D341Med (cell line): ENCODE data around the gene E4F1.

Experiments used
- DNase-seq: peaks from one replicate; pipeline ENCODE4 v3.0.0; 2012; ENCODE audit warnings: low spot score

Gene E4F1

GRCh38 chr16:2275476-2276367 is 52.3 kb downstream of the E4F1 start:
- no peak for DNase-seq

- DNase-seq: no peak
These were observed 53.2 kb downstream of the E4F1 start for GRCh38 chr16:2276368-2277195.

- DNase-seq: peak; percentile 18
These were observed 54.3 kb downstream of the E4F1 start for GRCh38 chr16:2277466-2278271.

DNA sequence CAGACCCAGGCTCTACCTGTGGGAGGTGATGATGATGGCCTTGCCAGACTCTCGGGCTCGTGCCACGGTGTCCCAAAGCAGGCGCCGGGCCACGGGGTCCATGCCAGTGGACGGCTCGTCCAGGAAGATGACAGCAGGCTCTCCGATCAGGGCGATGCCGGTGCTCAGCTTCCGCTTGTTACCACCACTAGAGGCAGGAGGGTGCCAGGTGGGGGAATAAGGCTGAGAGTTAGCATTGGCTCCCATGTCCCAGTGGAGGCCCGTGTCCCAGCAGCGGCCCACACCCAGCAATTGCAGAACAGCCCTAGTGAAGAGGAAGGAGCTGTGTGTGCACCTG is 54.8 kb downstream of the E4F1 start:
- peak; percentile 28 for DNase-seq

- DNase-seq: no peak
These were observed 55.8 kb downstream of the E4F1 start for GRCh38 chr16:2278956-2279800.

GRCh38 chr16:2280461-2280860 is 57.1 kb downstream of the E4F1 start:
- DNase-seq: no peak

DNA sequence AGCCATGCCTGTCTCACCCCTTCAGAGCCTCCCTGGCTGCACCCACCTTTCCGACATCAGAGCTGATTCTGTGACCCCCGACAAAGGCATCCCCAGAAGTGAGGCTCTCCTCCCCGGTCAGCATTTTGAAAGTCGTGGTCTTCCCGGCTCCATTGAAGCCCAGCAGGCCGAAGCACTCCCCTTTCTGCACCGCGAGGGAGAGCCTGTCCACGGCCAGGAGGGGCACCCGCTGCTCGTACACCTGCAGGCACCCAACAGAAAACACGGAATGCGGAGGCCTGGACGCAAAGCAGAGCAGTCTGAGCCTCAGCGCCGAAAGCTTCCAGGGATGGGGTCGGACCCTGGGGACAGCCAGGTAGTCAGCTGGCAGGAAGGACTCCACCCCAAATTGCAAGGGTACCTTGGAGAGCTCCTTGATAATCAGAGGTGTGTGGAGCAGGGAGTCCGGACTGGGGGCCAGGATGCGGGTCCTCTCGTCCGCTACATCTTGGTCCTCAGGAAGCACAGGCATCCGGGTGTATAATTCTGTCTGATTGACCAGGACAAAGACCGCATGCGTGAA is 57.7 kb downstream of the E4F1 start:
- peak; percentile 15 for DNase-seq

GRCh38 chr16:2282262-2282661 is 58.9 kb downstream of the E4F1 start:
- no peak for DNase-seq

- DNase-seq: peak; percentile 24
These were observed 59.6 kb downstream of the E4F1 start for GRCh38 chr16:2282866-2283555.

GRCh38 chr16:2284001-2284770 is 60.8 kb downstream of the E4F1 start:
- DNase-seq: no peak

- DNase-seq: no peak
These were observed 61.6 kb downstream of the E4F1 start for GRCh38 chr16:2284797-2285576.
